Uterus (tissue), 4 donors: ENCODE measurements around the gene ESRP2. TPM values are rescaled to one million over a fixed set of nuclear protein-coding genes. Genes with fewer than 3 reads are reported as not detected.

Experiments used
- DNase-seq, 2 donors: peaks; one replicate each; pipeline ENCODE4 v3.0.0-alpha.2; 2019 to 2020
- H3K27ac ChIP-seq, 2 donors: fragments of 200-600 bp; sonication (generic); 1 replicate in 1 of 2; 2 replicates in 1 of 2; pipeline ENCODE4 v1.5.1; 2016 to 2018
- H3K27me3 ChIP-seq, 2 donors: fragments of 200-600 bp; sonication (generic); one replicate each; pipeline ENCODE4 v1.5.1; 2018 to 2019; ENCODE audit warnings: control low read depth in 1 of 2
- H3K36me3 ChIP-seq, 2 donors: fragments of 200-600 bp; sonication (generic); one replicate each; pipeline ENCODE4 v1.5.1; 2019; ENCODE audit warnings: control low read depth in 1 of 2
- H3K4me1 ChIP-seq, 2 donors: fragments of 200-600 bp; sonication (generic); one replicate each; pipeline ENCODE4 v1.5.1; 2018 to 2019; ENCODE audit warnings: control low read depth in 1 of 2
- H3K4me3 ChIP-seq, 2 donors: fragments of 200-600 bp; sonication (generic); 1 replicate in 1 of 2; 2 replicates in 1 of 2; pipeline ENCODE4 v1.5.1; 2018 to 2019; ENCODE audit warnings: mild to moderate bottlenecking in 1 of 2
- H3K9me3 ChIP-seq, 2 donors: fragments of 200-600 bp; sonication (generic); one replicate each; pipeline ENCODE4 v1.5.1; 2019; ENCODE audit warnings: control low read depth in 1 of 2
- POLR2A ChIP-seq, 2 donors: fragments of 450-650 bp; IDR thresholded peaks; one replicate each; pipeline ENCODE4 v1.6.1; 2016; ENCODE audit warnings: antibody characterized with exemption in 2 of 2, mild to moderate bottlenecking in 1 of 2, moderate library complexity in 1 of 2
- intact Hi-C: fragments of 100-400 bp; cut with DNase I; formaldehyde crosslinking; loops from one replicate; pipeline ENCODE4 v1.15.1; 2023; ENCODE audit warnings: low total_unique reads
- total RNA-seq, 4 donors: library from RNA; depleted of rRNA in 3 of 4; stranded (reverse); fragments of >200 nt in 3 of 4; gene quantifications; one replicate each; pipeline versions ENCODE4 v1.1.0 to v1.2.4, GENCODE V29; 2014 to 2023
- TF ChIP-seq, protein P1 (sequence below), 4 experiments: fragments of 200-600 bp in 2 of 4; fragments of 450-650 bp in 2 of 4; sonication (generic) in 2 of 4; IDR thresholded peaks; one replicate each; pipeline ENCODE4 v1.5.1; 2016 to 2019; ENCODE audit warnings: antibody characterized with exemption in 4 of 4, mild to moderate bottlenecking in 2 of 4, moderate library complexity in 1 of 4
- donor health status: DM: yes; HTN: yes; CAD: no.

Gene ESRP2
- total RNA-seq, 4 donors from 2014 or later = 0.26 to 5.3 (median 0.50) TPM

DNA sequence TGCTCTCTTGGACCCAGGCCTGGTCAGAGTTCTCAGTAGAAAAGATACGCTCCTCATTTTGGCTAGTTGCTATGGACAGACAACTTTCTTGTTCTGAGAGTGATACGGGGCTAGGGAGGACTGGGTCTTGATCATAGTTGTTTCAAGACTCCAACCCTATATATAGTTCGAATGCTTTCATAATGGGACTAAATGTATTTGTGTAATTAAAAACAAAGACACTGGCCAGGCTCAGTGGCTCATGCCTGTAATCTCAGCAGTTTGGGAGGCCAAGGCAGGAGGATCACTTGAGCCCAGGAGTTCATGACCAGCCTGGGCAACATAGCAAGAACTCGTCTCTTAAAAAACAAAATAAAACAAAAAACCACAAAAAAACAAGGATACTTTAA lies 46.1 kb upstream of the ESRP2 start:
- Histone ChIP-seq H3K27ac (no peak overlapping the region), H3K27me3 (no peaks in the 10 kb centered on the region), H3K36me3 (no peaks in the 10 kb centered on the region), H3K4me3 (no peak overlapping the region), H3K9me3 (no peaks in the 10 kb centered on the region), H3K4me1 (no peaks in the 10 kb centered on the region)
- no peak for DNase-seq
- intact Hi-C loops = no loop called here
- TF ChIP-seq, protein P1, sequence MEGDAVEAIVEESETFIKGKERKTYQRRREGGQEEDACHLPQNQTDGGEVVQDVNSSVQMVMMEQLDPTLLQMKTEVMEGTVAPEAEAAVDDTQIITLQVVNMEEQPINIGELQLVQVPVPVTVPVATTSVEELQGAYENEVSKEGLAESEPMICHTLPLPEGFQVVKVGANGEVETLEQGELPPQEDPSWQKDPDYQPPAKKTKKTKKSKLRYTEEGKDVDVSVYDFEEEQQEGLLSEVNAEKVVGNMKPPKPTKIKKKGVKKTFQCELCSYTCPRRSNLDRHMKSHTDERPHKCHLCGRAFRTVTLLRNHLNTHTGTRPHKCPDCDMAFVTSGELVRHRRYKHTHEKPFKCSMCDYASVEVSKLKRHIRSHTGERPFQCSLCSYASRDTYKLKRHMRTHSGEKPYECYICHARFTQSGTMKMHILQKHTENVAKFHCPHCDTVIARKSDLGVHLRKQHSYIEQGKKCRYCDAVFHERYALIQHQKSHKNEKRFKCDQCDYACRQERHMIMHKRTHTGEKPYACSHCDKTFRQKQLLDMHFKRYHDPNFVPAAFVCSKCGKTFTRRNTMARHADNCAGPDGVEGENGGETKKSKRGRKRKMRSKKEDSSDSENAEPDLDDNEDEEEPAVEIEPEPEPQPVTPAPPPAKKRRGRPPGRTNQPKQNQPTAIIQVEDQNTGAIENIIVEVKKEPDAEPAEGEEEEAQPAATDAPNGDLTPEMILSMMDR (IDR thresholded peaks at IDR 0.05) = no peak
- TF ChIP-seq POLR2A (IDR thresholded peaks at IDR 0.05) = no peak

DNA sequence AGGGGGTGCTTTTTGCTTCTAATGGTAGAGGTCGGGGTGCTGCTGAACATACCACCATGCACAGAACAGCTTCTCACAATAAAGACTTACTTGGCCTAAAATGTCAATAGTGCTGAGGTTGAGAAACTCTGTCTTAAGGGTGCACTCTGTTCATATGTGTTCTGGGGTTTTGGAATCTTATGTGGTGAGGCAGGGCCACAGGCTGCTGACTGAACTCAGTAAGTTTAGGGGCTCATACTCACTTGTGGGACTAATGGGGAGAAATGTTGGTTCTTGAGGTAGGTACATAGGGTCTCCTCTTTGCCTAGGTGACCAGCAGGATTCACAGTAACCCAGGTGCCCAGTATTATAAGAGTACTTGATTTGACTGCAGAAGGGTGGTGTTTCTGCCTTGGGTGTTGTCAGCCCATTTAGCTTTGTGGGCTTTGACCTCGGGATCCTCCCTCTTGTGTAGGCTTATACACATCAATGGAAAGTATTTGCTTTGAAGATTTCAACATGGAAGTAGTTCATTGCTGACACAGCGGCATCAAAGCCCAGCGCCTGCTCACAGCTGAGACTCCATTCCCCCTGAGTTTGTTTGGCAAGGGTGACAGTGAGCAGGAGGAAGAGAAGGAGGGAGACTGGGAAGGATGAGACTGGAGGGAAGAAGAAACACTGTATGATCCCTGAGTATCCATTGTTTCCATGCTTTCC lies 45.6 kb upstream of the ESRP2 start:
- no peaks in the 10 kb centered on the region for H3K27me3 ChIP-seq
- no peak overlapping the region for H3K4me3 ChIP-seq
- no peak for DNase-seq
- intact Hi-C loops = no loop called here
- no peaks in the 10 kb centered on the region for H3K4me1 ChIP-seq
- H3K27ac ChIP-seq = no peak overlapping the region
- TF ChIP-seq POLR2A (IDR thresholded peaks at IDR 0.05) = no peak
- TF ChIP-seq, protein P1 (IDR thresholded peaks at IDR 0.05) = no peak
- no peaks in the 10 kb centered on the region for H3K36me3 ChIP-seq
- no peaks in the 10 kb centered on the region for H3K9me3 ChIP-seq

DNA sequence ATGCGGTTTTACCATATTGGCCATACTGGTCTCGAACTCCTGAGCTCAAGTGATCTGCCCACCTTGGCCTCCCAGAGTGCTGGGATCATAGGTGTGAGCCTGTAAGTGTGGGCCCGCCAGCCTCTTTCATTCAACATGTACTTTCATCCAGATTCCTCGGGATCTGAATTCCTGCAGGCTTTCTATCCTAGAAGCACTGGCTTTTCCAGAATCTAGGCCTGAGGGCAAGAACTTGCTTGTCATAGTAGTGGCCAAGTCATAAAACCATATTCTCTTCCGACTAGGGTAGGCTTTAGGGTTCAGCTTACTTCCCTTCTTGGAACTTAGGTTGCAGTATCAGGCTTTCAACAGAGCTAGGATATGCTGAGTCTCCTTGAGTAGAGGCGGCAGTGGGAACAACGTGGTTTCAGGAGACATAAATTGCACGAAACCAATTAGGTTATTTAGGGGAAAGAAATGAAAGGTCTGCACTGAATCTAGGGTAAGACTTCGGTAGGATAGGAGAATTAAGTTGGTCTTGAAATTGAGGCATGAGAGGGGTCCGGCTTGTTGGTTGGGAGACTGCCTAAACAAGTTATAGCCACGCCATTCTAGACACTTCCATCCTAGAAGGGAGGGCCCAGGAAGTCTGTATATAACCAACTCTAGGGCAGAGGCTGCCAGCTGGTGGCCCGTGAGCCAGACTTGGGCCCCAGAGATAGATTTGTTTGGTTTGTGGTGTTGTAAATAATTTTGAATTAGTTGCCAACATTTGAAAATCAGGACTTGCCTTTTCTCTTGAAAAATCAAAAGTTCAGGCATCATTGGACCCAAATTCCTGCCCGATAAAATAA lies 44.0 kb upstream of the ESRP2 start:
- Histone ChIP-seq H3K9me3 (no peaks in the 10 kb centered on the region), H3K36me3 (no peaks in the 10 kb centered on the region), H3K4me3 (no peak overlapping the region), H3K27ac (no peak overlapping the region), H3K4me1 (no peaks in the 10 kb centered on the region), H3K27me3 (no peaks in the 10 kb centered on the region)
- DNase-seq = no peak
- intact Hi-C loops = no loop called here
- TF ChIP-seq POLR2A (IDR thresholded peaks at IDR 0.05) = no peak
- TF ChIP-seq, protein P1 (IDR thresholded peaks at IDR 0.05) = no peak

DNA sequence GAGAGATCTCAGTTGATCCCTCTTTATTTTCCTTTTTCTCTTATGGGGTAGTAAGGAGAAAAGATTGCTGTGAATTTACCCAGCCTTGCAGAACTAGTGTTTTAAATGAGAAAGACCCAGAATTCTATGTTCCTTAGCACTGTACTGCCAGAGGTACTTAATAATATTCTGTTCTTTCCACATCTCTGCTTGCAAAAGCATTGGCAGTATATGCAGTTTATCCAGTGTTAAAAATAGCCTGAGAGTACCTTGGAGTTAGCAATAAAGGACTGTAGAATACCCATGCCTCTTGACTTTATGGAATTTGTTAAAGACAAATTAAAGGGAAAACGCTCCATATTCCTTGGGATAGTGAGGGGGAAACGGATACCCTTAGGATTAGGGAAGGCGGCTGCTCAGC lies 40.3 kb upstream of the ESRP2 start:
- H3K9me3 ChIP-seq = no peaks in the 10 kb centered on the region
- no peak overlapping the region for H3K27ac ChIP-seq
- H3K36me3 ChIP-seq = no peaks in the 10 kb centered on the region
- no peak overlapping the region for H3K4me3 ChIP-seq
- H3K27me3 ChIP-seq = no peaks in the 10 kb centered on the region
- no peak for DNase-seq
- intact Hi-C loops = no loop called here
- H3K4me1 ChIP-seq = no peaks in the 10 kb centered on the region
- no peak for TF ChIP-seq POLR2A (IDR thresholded peaks at IDR 0.05)
- TF ChIP-seq, protein P1 (IDR thresholded peaks at IDR 0.05) = no peak

DNA sequence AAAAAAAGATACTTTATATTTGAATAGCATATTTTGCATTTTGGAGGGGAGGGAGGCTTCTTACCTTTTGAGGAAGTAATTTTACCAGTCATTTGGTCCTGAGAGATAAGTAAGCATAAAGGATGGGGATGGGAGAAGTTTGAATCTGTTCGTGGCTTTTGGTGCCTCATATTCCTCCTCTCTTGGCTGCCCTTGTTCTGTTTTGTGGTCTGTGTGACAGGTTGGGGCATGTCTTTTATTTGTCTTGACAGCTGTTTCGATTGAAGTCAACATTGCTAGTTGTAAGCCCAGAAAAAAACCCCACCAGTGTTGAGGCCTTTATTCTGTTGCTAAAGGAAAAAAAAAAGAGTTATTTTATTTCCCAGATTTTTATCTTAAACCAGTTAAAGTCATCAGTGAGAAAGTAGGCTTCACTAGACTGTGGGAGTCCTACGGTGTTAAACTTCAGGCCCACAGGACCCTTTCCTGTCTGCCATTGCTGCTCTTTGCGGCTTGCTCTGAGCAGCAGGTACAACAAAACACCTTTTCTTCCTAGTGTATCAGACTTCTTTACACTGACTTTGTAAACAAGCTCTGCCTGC lies 39.8 kb upstream of the ESRP2 start:
- Histone ChIP-seq H3K4me1 (no peaks in the 10 kb centered on the region), H3K27ac (no peak overlapping the region), H3K9me3 (no peaks in the 10 kb centered on the region), H3K27me3 (no peaks in the 10 kb centered on the region), H3K4me3 (no peak overlapping the region), H3K36me3 (no peaks in the 10 kb centered on the region)
- no peak for DNase-seq
- TF ChIP-seq, protein P1 (IDR thresholded peaks at IDR 0.05) = no peak
- intact Hi-C loops = no loop called here
